Measurements from ENCODE around the gene METTL13. TPM values are rescaled to one million over a fixed set of nuclear protein-coding genes. Genes with fewer than 3 reads are reported as not detected.

Gene METTL13
- total RNA-seq, 2 donors from 2014 or later: 9.2 to 13.5 TPM

DNA sequence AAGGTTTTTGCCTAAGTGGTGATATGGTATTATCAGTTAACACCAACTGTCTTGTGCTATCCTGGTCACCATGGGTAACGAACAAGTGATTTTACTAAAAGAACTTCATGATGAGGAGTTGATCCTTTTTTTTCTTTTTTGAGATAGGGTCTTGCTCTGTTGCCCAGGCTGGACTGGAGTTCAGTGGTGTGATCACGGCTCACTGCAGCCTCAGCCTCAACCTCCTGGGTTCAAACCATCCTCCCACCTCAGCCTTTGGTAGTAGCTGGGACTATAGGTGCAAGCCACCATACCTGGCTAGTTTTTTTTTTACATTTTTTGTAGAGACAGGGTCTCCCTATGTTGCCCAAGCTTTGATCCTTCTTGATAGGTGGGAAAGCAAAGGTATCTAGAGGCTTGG is 5.1 kb downstream of the METTL13 start:
- intact Hi-C loops (cut with DNase I): no loop called here
- Histone ChIP-seq H3K27me3 (no peaks in the 10 kb centered on the region), H3K4me1 (peaks cover 33% of the 10 kb centered on the region), H3K27ac (no peak overlapping the region), H3K4me3 (no peak overlapping the region), H3K36me3 (replicated peaks in 1 of 2; ENCODE audit: insufficient read depth in 1 of 2, low read depth in 2 of 2) (peaks cover 0 to 36% of the 10 kb centered on the region in 2 donors), H3K9me3 (no peaks in the 10 kb centered on the region)
- WGBS, 2 donors: 94 to 98% methylated on average over 2 of the region's 2 CpGs
- ATAC-seq: no peak
- no peak for TF ChIP-seq POLR2A (IDR thresholded peaks at IDR 0.05)
- TF ChIP-seq, protein P1, sequence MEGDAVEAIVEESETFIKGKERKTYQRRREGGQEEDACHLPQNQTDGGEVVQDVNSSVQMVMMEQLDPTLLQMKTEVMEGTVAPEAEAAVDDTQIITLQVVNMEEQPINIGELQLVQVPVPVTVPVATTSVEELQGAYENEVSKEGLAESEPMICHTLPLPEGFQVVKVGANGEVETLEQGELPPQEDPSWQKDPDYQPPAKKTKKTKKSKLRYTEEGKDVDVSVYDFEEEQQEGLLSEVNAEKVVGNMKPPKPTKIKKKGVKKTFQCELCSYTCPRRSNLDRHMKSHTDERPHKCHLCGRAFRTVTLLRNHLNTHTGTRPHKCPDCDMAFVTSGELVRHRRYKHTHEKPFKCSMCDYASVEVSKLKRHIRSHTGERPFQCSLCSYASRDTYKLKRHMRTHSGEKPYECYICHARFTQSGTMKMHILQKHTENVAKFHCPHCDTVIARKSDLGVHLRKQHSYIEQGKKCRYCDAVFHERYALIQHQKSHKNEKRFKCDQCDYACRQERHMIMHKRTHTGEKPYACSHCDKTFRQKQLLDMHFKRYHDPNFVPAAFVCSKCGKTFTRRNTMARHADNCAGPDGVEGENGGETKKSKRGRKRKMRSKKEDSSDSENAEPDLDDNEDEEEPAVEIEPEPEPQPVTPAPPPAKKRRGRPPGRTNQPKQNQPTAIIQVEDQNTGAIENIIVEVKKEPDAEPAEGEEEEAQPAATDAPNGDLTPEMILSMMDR (IDR thresholded peaks at IDR 0.05): no peak
- no peak for DNase-seq

DNA sequence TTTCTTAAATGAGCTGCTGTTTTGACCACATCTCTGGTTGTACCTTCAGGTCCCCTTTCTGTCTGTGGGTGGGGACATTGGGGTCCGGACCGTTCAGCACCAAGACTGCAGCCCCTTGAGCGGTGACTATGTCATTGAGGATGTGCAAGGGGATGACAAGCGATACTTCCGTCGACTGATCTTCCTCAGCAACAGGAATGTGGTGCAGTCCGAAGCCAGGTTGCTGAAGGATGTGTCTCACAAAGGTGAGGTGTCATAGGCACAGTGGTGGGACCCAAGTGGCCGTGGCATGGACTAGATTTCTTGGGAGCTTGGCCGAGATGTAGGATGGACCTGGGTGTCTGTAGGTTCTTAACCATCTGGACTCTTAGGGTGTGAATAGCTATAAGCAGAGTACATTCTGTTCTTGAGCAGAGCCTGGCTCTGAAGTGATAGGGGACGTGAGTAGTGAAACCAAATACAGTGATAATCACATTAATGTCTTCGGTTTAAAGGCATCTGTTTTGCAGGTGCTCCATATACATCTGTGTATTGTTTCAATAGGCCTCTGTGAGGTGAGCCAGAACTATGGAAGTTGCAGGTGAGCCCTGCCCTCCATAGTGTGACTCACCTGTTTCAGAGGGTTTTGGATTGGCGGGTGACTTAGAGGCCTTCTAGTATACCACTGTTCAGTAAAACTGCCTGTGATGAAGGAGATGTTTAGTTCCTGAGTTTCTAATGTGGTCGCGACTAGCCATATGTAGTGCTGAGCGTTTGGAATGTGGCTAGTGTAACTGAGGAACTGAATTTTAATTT is 6.4 kb downstream of the METTL13 start:
- Histone ChIP-seq H3K4me3 (no peak overlapping the region), H3K9me3 (no peaks in the 10 kb centered on the region), H3K4me1 (peaks cover 24% of the 10 kb centered on the region), H3K27me3 (no peaks in the 10 kb centered on the region), H3K36me3 (replicated peaks in 1 of 2; ENCODE audit: insufficient read depth in 1 of 2, low read depth in 2 of 2) (peaks cover 0 to 42% of the 10 kb centered on the region in 2 donors), H3K27ac (no peak overlapping the region)
- TF ChIP-seq POLR2A (IDR thresholded peaks at IDR 0.05): no peak
- TF ChIP-seq, protein P1 (IDR thresholded peaks at IDR 0.05): no peak
- 88 to 94% methylated on average over 15 of the region's 15 CpGs for WGBS, 2 donors
- intact Hi-C loops (cut with DNase I): no loop called here
- no peak for ATAC-seq
- no peak for DNase-seq

DNA sequence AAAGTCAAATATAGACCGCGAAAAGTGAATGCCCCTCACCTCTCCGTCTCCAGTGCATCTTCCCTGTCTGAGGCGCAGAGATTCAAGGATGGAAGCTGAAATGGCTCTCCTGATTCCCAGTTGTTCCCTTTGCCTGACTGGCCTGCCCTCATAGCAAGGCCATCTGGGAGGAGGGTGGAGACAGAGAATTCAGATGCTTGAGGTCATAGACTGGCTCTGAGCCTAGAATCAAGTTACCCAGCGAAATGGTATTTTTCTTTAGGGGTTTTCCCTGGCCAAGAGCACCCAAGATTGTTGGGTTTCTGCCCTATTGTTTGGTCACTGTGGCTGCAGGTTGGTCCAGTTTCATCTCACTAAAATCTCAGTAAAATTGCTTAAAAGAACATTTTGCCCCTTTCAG is 7.2 kb downstream of the METTL13 start:
- Histone ChIP-seq H3K4me1 (peaks cover 18% of the 10 kb centered on the region), H3K9me3 (no peaks in the 10 kb centered on the region), H3K36me3 (replicated peaks in 1 of 2; ENCODE audit: insufficient read depth in 1 of 2, low read depth in 2 of 2) (peaks cover 0 to 42% of the 10 kb centered on the region in 2 donors), H3K27me3 (no peaks in the 10 kb centered on the region), H3K4me3 (no peak overlapping the region), H3K27ac (peak overlapping the region in 1 of 4 donors; percentile 17)
- WGBS, 2 donors: 82 to 100% methylated on average over 4 to 5 of the region's 5 CpGs
- peak; percentile 77 for ATAC-seq
- no peak for TF ChIP-seq POLR2A (IDR thresholded peaks at IDR 0.05)
- TF ChIP-seq, protein P1 (IDR thresholded peaks at IDR 0.05): no peak
- peak in 1 of 4 donors; percentile 23 for DNase-seq
- intact Hi-C loops (cut with DNase I): no loop called here

DNA sequence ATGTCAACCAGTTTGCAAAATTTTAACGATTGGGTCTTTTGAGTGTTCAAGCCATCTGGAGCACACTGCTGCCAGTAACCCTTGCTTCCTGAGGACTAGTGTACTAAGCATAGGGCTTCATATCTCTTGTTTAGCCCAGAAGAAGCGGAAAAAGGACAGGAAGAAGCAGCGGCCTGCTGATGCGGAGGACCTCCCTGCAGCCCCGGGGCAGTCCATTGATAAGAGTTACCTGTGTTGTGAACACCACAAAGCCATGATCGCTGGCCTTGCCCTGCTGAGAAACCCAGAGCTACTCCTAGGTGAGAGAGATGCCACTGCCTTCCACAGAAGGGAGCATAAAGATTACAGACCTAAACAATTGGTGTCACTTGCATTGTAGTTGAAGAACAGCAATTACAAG is 8.9 kb downstream of the METTL13 start:
- Histone ChIP-seq H3K36me3 (replicated peaks in 1 of 2; ENCODE audit: insufficient read depth in 1 of 2, low read depth in 2 of 2) (peaks cover 0 to 46% of the 10 kb centered on the region in 2 donors), H3K27me3 (no peaks in the 10 kb centered on the region), H3K4me1 (peaks cover 3% of the 10 kb centered on the region), H3K4me3 (no peak overlapping the region), H3K27ac (no peak overlapping the region), H3K9me3 (no peaks in the 10 kb centered on the region)
- no peak for TF ChIP-seq POLR2A (IDR thresholded peaks at IDR 0.05)
- TF ChIP-seq, protein P1 (IDR thresholded peaks at IDR 0.05): no peak
- WGBS, 2 donors: 87% methylated on average over 6 of the region's 6 CpGs
- intact Hi-C loops (cut with DNase I): no loop called here
- ATAC-seq: no peak
- no peak for DNase-seq

Data from body of pancreas (tissue), 4 donors.